Right atrium auricular region (tissue), 2 donors: Measurements from ENCODE around the gene VPS36. TPM values are rescaled to one million over a fixed set of nuclear protein-coding genes. Genes with fewer than 3 reads are reported as not detected.
A peak's percentile ranks its signal among the peaks of the same experiment; 100 is the strongest.

ENCODE experiments used
- DNase-seq: peaks from one replicate; pipeline ENCODE4 v3.0.0-alpha.2; 2019; ENCODE audit warnings: low spot score
- H3K27ac ChIP-seq, 2 donors: fragments of 200-600 bp; sonication (generic); 1 replicate in 1 of 2; 2 replicates in 1 of 2; pipeline ENCODE4 v1.5.1; 2016 to 2019
- H3K27me3 ChIP-seq, 2 donors: fragments of 200-600 bp; sonication (generic); one replicate each; pipeline versions ENCODE4 v1.5.1 to v1.6.0; 2017 to 2019
- H3K36me3 ChIP-seq: fragments of 200-600 bp; sonication (generic); one replicate; pipeline ENCODE4 v1.5.1; 2016
- H3K4me1 ChIP-seq, 2 donors: fragments of 200-600 bp; sonication (generic); one replicate each; pipeline versions ENCODE4 v1.5.1 to v1.6.0; 2017 to 2019
- H3K4me3 ChIP-seq, 2 donors: fragments of 200-600 bp; sonication (generic); 1 replicate in 1 of 2; 2 replicates in 1 of 2; pipeline ENCODE4 v1.5.1; 2017 to 2019; ENCODE audit warnings: mild to moderate bottlenecking in 1 of 2, moderate library complexity in 1 of 2
- H3K9me3 ChIP-seq, 2 donors: fragments of 200-600 bp; sonication (generic); one replicate each; pipeline ENCODE4 v1.5.1; 2019
- total RNA-seq, 2 donors: library from RNA; depleted of rRNA; stranded (reverse); fragments of >200 nt; gene quantifications; one replicate each; pipeline ENCODE4 v1.1.0, GENCODE V29; 2016
- TF ChIP-seq, protein P1 (sequence below), 2 donors: fragments of 200-600 bp; sonication (generic); IDR thresholded peaks; one replicate each; pipeline ENCODE4 v1.5.1; 2019; ENCODE audit warnings: antibody characterized with exemption in 2 of 2

Gene VPS36
- total RNA-seq, 2 donors from 2014 or later = 28.3 to 61.3 TPM

DNA sequence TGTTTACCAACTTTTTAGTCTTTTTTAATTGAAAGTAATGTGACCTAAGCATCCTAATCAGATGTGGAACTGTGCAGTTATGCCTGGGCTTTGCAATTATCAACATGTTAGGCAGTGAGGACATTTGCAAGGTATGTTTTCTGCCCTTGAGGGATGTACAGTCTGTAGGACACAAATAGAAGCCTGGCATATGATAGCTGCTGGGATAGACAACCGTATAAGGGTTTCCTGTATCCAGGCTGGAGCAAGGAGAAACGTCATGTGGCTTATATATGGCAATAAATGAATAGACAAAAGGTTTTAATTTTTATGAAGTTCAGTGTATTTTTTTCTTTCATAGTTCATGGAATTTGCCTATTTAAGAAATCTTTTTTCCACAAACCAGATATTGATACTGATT lies 2.0 kb upstream of the VPS36 start:
- H3K36me3 ChIP-seq = no peaks in the 10 kb centered on the region
- TF ChIP-seq, protein P1, sequence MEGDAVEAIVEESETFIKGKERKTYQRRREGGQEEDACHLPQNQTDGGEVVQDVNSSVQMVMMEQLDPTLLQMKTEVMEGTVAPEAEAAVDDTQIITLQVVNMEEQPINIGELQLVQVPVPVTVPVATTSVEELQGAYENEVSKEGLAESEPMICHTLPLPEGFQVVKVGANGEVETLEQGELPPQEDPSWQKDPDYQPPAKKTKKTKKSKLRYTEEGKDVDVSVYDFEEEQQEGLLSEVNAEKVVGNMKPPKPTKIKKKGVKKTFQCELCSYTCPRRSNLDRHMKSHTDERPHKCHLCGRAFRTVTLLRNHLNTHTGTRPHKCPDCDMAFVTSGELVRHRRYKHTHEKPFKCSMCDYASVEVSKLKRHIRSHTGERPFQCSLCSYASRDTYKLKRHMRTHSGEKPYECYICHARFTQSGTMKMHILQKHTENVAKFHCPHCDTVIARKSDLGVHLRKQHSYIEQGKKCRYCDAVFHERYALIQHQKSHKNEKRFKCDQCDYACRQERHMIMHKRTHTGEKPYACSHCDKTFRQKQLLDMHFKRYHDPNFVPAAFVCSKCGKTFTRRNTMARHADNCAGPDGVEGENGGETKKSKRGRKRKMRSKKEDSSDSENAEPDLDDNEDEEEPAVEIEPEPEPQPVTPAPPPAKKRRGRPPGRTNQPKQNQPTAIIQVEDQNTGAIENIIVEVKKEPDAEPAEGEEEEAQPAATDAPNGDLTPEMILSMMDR (IDR thresholded peaks at IDR 0.05) = no peak
- no peaks in the 10 kb centered on the region for H3K27me3 ChIP-seq
- H3K4me3 ChIP-seq = no peak overlapping the region
- H3K9me3 ChIP-seq = no peaks in the 10 kb centered on the region
- H3K4me1 ChIP-seq = peaks cover 0 to 31% of the 10 kb centered on the region in 2 donors
- no peak overlapping the region for H3K27ac ChIP-seq
- no peak for DNase-seq

DNA sequence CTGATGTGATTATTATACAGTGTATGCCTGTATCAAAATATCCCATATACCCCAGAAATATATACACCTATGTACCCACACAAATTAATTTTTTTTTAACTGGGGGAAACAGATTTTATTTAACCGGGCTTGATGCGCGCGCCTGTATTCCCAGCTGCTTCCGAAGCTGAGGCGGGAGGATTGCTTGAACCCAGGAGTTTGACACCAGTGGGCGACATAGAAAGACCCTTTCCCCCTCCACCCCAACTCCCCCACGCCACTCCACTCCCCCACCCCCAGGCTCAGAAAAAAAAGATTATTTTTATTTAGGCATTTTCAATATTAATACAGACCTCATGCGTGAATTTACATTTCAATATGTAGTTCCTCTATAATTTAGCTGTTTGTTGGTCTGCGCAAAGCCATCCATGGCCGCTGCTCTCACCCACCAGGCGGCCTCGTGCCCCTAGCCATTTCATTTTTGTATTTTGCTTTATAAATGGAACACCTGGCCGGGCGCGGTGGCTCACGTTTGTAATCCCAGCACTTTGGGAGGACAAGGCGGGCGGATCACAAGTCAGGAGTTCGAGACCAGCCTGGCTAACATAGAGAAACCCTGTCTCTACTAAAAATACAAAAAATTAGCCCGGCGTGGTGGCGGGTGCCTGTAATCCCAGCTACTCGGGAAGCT lies 836 bp upstream of the VPS36 start:
- H3K4me1 ChIP-seq = peaks cover 0 to 34% of the 10 kb centered on the region in 2 donors
- no peaks in the 10 kb centered on the region for H3K9me3 ChIP-seq
- TF ChIP-seq, protein P1 (IDR thresholded peaks at IDR 0.05) = no peak
- H3K27me3 ChIP-seq = no peaks in the 10 kb centered on the region
- no peak overlapping the region for H3K4me3 ChIP-seq
- no peak for DNase-seq
- H3K36me3 ChIP-seq = no peaks in the 10 kb centered on the region
- H3K27ac ChIP-seq = no peak overlapping the region

DNA sequence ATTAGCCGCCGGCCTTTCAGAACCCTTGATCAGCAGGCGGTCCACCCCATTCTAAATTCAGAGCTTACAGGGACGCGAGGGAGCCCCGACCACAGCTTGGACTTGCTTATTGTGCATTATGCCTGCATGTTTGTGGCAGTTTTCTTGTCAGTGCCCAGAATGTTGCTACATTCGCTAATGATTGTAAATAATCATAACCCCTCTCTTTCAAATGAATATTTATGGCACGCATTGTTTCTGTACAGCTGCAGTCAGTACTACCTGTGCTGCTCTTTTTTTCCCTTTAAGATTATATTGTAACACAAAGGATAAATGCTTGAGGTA lies 321 bp upstream of the VPS36 start:
- Histone ChIP-seq H3K4me1 (peaks cover 0 to 34% of the 10 kb centered on the region in 2 donors), H3K27me3 (no peaks in the 10 kb centered on the region), H3K9me3 (no peaks in the 10 kb centered on the region), H3K4me3 (peak overlapping the region in 1 of 2 donors; percentile 89), H3K36me3 (no peaks in the 10 kb centered on the region), H3K27ac (peak overlapping the region in 1 of 2 donors; percentile 97)
- no peak for DNase-seq
- TF ChIP-seq, protein P1 (IDR thresholded peaks at IDR 0.05) = peak in 1 of 2 donors; percentile 39

DNA sequence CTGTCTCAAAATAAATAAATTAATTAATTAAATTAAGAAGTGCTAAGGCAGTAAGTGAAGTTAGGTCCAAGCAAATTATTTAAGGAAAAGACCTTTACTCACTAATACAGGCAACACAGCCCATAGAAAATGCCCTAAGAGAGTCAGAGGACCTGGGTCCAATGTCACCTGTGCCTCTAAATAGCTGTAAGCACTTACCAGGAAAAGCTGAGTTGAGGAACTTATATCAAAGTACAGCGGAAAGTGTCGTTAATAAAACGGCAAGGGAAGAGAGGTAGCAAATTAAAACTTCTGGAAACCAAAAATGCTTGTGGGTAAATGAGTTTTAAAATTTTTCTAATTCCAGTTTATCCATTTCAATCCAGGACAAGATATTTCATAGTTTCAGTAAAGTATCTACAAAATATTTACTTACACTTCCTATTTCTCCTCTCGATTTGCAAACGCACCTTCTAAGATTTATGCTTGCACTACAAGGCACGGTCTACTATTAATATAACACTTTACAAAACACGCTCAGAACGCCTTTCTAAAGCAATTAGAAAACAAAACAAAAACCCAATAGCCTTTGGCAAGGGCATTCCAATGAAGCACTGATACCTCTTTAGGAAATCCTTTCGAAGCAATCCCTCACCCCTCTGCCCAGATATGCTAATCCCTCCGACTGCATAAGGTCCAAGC lies 963 bp downstream of the VPS36 start:
- Histone ChIP-seq H3K27me3 (no peaks in the 10 kb centered on the region), H3K4me3 (peak overlapping the region; percentile 67 to 89), H3K27ac (peak overlapping the region; percentile 94 to 97), H3K4me1 (peaks cover 0 to 33% of the 10 kb centered on the region in 2 donors), H3K36me3 (no peaks in the 10 kb centered on the region), H3K9me3 (no peaks in the 10 kb centered on the region)
- DNase-seq = no peak
- TF ChIP-seq, protein P1 (IDR thresholded peaks at IDR 0.05) = no peak

DNA sequence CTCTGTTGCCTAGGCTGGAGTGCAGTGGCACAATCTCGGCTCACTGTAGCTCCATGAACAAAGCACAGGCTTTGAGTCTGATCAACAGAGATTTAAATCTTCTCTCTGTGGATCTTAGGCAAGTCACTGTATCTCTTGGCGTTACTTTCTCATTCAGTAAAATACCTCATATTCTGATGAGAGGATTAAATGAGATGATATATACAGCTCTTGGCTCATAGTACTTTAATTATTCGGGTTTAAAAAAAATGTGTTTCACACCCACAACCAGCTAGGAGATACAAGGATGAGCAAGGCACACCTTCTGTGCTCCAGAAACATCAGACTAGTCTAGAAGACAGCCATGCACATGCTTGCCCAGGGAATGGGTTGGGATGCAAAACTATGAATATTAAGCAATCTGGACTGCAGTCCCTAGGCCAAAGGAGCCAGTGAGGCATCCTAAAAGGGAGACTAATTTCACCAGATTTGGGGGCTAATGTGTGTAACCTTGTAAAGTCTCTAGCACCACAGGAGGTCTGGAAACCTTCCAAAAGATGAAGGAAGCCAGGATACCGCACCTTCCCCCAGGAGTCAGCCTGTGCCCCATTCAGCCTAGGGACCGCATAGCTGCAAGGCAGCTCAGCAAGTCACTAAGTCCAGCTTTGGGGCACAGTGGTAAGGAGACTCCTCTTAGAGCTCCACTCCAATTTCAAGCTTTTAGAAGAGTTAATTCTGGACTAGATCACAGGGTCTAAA lies 2.5 kb downstream of the VPS36 start:
- H3K9me3 ChIP-seq = no peaks in the 10 kb centered on the region
- H3K36me3 ChIP-seq = no peaks in the 10 kb centered on the region
- H3K27me3 ChIP-seq = no peaks in the 10 kb centered on the region
- TF ChIP-seq, protein P1 (IDR thresholded peaks at IDR 0.05) = no peak
- peak overlapping the region in 1 of 2 donors; percentile 89 for H3K4me3 ChIP-seq
- H3K27ac ChIP-seq = no peak overlapping the region
- DNase-seq = no peak
- peaks cover 0 to 32% of the 10 kb centered on the region in 2 donors for H3K4me1 ChIP-seq
